ENCODE data around the gene SEC14L6. TPM values are rescaled to one million over a fixed set of nuclear protein-coding genes. Genes with fewer than 3 reads are reported as not detected.

Gene SEC14L6
- total RNA-seq, 1 donor from 2014 or later, result 0.16 TPM

DNA sequence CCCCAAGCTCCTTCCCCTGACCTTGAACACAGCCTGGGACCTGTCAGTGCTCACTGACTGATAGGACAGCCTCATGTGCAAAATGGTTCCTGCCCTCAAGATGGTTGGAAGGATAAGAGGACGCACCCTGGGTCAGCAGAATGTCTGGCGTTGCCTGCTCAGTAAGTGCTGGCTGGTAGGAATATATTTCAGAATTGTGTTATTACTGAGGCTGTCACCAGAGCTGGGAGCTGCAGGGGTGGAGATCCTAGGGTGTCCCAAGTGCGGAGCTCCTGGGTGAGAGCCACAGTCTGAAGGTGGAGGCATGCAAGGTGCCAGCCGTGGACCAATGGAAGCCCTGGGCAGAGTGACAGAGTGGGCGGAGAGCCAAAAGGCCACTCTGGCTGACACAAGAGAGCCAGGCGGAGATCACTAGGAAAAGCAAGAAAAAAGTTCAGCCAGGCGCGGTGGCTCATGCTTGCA lies 40.0 kb downstream of the SEC14L6 start:
- H3K4me3 ChIP-seq (ENCODE audit: insufficient read depth, low read depth, low read length), result no peak overlapping the region
- Mint-ChIP-seq H3K36me3 (ENCODE audit: low read depth, unreplicated experiment) (no peaks in the 10 kb centered on the region), H3K27me3 (ENCODE audit: low read depth, unreplicated experiment) (peaks cover 7% of the 10 kb centered on the region), H3K9me3 (ENCODE audit: unreplicated experiment) (no peaks in the 10 kb centered on the region), H3K27ac (ENCODE audit: unreplicated experiment) (no peak overlapping the region), H3K4me3 (ENCODE audit: unreplicated experiment) (no peak overlapping the region), H3K4me1 (ENCODE audit: low read depth, unreplicated experiment) (no peaks in the 10 kb centered on the region)
- peaks cover 18% of the 10 kb centered on the region for H3K27me3 ChIP-seq (ENCODE audit: insufficient read depth, low read length)
- H3K4me1 ChIP-seq (ENCODE audit: insufficient read depth, low read length), result no peaks in the 10 kb centered on the region
- no peak overlapping the region for H2AFZ ChIP-seq (ENCODE audit: low read depth, low read length)
- DNase-seq (ENCODE audit: low read depth) (no peak), FAIRE-seq (no peak)
- no peak overlapping the region for H3K4me2 ChIP-seq (ENCODE audit: low read length)
- no peaks in the 10 kb centered on the region for H3K36me3 ChIP-seq (ENCODE audit: insufficient read depth, low read length)
- no peaks in the 10 kb centered on the region for H3K9me3 ChIP-seq (ENCODE audit: insufficient read depth, low read depth, low read length)
- H3K27ac ChIP-seq (ENCODE audit: low read depth, low read length), result no peak overlapping the region
- no peaks in the 10 kb centered on the region for H4K20me1 ChIP-seq (ENCODE audit: insufficient read depth, low read length)
- H3K79me2 ChIP-seq (ENCODE audit: insufficient read depth, low read length), result no peaks in the 10 kb centered on the region
- no peak overlapping the region for H3K9ac ChIP-seq (ENCODE audit: low read length)
- TF ChIP-seq, protein P1, sequence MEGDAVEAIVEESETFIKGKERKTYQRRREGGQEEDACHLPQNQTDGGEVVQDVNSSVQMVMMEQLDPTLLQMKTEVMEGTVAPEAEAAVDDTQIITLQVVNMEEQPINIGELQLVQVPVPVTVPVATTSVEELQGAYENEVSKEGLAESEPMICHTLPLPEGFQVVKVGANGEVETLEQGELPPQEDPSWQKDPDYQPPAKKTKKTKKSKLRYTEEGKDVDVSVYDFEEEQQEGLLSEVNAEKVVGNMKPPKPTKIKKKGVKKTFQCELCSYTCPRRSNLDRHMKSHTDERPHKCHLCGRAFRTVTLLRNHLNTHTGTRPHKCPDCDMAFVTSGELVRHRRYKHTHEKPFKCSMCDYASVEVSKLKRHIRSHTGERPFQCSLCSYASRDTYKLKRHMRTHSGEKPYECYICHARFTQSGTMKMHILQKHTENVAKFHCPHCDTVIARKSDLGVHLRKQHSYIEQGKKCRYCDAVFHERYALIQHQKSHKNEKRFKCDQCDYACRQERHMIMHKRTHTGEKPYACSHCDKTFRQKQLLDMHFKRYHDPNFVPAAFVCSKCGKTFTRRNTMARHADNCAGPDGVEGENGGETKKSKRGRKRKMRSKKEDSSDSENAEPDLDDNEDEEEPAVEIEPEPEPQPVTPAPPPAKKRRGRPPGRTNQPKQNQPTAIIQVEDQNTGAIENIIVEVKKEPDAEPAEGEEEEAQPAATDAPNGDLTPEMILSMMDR (IDR thresholded peaks at IDR 0.05; ENCODE audit: insufficient read depth, low read depth, low read length), result no peak
- no peak for TF ChIP-seq EZH2 (IDR thresholded peaks at IDR 0.05; ENCODE audit: insufficient read depth, low read length)

DNA sequence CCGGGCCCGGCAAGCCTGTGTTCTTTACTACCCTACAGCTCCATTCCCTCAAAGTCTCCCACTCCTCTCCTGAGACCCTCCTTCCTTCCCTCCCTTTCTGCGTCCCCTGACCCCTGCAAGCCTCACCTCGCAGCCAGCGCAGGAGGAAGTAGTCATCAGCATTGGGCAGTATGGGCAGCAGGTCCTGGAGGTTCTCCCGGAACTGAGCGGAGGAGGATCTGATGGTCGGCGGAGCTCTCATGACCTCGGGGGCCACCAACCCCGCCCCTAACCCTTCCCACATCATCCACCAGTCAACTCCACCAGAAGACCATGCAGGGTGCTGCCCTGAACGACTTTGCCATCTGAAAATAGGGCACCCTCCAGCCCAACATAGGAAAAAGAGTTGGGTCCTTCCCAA lies 43.0 kb downstream of the SEC14L6 start:
- H3K9me3 Mint-ChIP-seq (ENCODE audit: unreplicated experiment), result no peaks in the 10 kb centered on the region
- no peaks in the 10 kb centered on the region for H3K4me1 Mint-ChIP-seq (ENCODE audit: low read depth, unreplicated experiment)
- FAIRE-seq (no peak), DNase-seq (ENCODE audit: low read depth) (no peak)
- H3K4me3 ChIP-seq (ENCODE audit: insufficient read depth, low read depth, low read length), result no peak overlapping the region
- H3K4me1 ChIP-seq (ENCODE audit: insufficient read depth, low read length), result no peaks in the 10 kb centered on the region
- no peak overlapping the region for H3K4me3 Mint-ChIP-seq (ENCODE audit: unreplicated experiment)
- H3K27me3 ChIP-seq (ENCODE audit: insufficient read depth, low read length), result peaks cover 18% of the 10 kb centered on the region
- no peaks in the 10 kb centered on the region for H3K9me3 ChIP-seq (ENCODE audit: insufficient read depth, low read depth, low read length)
- no peak overlapping the region for H3K27ac Mint-ChIP-seq (ENCODE audit: unreplicated experiment)
- no peaks in the 10 kb centered on the region for H4K20me1 ChIP-seq (ENCODE audit: insufficient read depth, low read length)
- H3K79me2 ChIP-seq (ENCODE audit: insufficient read depth, low read length), result no peaks in the 10 kb centered on the region
- no peaks in the 10 kb centered on the region for H3K36me3 ChIP-seq (ENCODE audit: insufficient read depth, low read length)
- H3K27me3 Mint-ChIP-seq (ENCODE audit: low read depth, unreplicated experiment), result peaks cover 7% of the 10 kb centered on the region
- H3K27ac ChIP-seq (ENCODE audit: low read depth, low read length), result no peak overlapping the region
- no peak overlapping the region for H3K4me2 ChIP-seq (ENCODE audit: low read length)
- TF ChIP-seq, protein P1 (IDR thresholded peaks at IDR 0.05; ENCODE audit: insufficient read depth, low read depth, low read length), result no peak
- no peak for TF ChIP-seq EZH2 (IDR thresholded peaks at IDR 0.05; ENCODE audit: insufficient read depth, low read length)
- no peaks in the 10 kb centered on the region for H3K36me3 Mint-ChIP-seq (ENCODE audit: low read depth, unreplicated experiment)
- no peak overlapping the region for H3K9ac ChIP-seq (ENCODE audit: low read length)
- H2AFZ ChIP-seq (ENCODE audit: low read depth, low read length), result no peak overlapping the region

DNA sequence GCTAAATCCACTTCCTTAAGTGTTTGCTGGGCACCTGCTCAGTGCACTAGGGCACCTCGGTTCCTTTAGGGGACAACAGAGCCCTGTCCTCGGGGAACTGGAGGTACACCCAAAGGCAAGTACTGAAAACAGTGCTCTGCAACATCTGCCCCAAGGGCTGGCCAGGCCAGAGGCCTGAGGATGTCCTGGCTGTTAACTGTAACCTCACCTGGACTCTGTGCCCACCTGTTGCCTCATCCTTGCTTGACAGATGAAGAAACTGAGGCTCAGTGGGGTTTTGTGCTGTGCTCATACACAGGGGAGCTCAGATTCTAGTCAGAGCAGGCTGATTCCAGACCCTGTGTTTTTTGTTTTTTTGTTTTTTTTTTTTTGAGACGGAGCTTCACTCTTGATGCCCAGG lies 43.6 kb downstream of the SEC14L6 start:
- no peaks in the 10 kb centered on the region for H3K4me1 Mint-ChIP-seq (ENCODE audit: low read depth, unreplicated experiment)
- Histone ChIP-seq H3K36me3 (ENCODE audit: insufficient read depth, low read length) (no peaks in the 10 kb centered on the region), H3K27ac (ENCODE audit: low read depth, low read length) (no peak overlapping the region), H3K27me3 (ENCODE audit: insufficient read depth, low read length) (peaks cover 18% of the 10 kb centered on the region), H3K9ac (ENCODE audit: low read length) (no peak overlapping the region), H3K4me2 (ENCODE audit: low read length) (no peak overlapping the region), H3K4me1 (ENCODE audit: insufficient read depth, low read length) (no peaks in the 10 kb centered on the region), H3K9me3 (ENCODE audit: insufficient read depth, low read depth, low read length) (no peaks in the 10 kb centered on the region), H2AFZ (ENCODE audit: low read depth, low read length) (no peak overlapping the region), H4K20me1 (ENCODE audit: insufficient read depth, low read length) (no peaks in the 10 kb centered on the region), H3K79me2 (ENCODE audit: insufficient read depth, low read length) (no peaks in the 10 kb centered on the region), H3K4me3 (ENCODE audit: insufficient read depth, low read depth, low read length) (no peak overlapping the region)
- H3K27me3 Mint-ChIP-seq (ENCODE audit: low read depth, unreplicated experiment), result peaks cover 7% of the 10 kb centered on the region
- no peaks in the 10 kb centered on the region for H3K9me3 Mint-ChIP-seq (ENCODE audit: unreplicated experiment)
- H3K27ac Mint-ChIP-seq (ENCODE audit: unreplicated experiment), result no peak overlapping the region
- TF ChIP-seq EZH2 (IDR thresholded peaks at IDR 0.05; ENCODE audit: insufficient read depth, low read length), result no peak
- TF ChIP-seq, protein P1 (IDR thresholded peaks at IDR 0.05; ENCODE audit: insufficient read depth, low read depth, low read length), result no peak
- no peak overlapping the region for H3K4me3 Mint-ChIP-seq (ENCODE audit: unreplicated experiment)
- FAIRE-seq (no peak), DNase-seq (ENCODE audit: low read depth) (no peak)
- no peaks in the 10 kb centered on the region for H3K36me3 Mint-ChIP-seq (ENCODE audit: low read depth, unreplicated experiment)
